PC-9 (cell line): ENCODE results near the gene PARM1. TPM values are rescaled to one million over a fixed set of nuclear protein-coding genes. Genes with fewer than 3 reads are reported as not detected.

ENCODE experiments used
- BruUV-seq: library from RNA; stranded (reverse); fragments of 400-500 nt; replicated peaks from 2 replicates; lab custom pipeline; 2021; lab: Mats Ljungman, UMichigan
- CTCF ChIA-PET: fragments of 300-600 bp; sonication (Branson Sonifier 250); formaldehyde crosslinking; loops from one replicate; lab custom pipeline; 2022; ENCODE audit warnings: antibody characterized with exemption; lab: Charles Lee
- POLR2A ChIA-PET: fragments of 300-600 bp; sonication (Branson Sonifier 250); formaldehyde crosslinking; loops from one replicate; lab custom pipeline; 2022; ENCODE audit warnings: antibody characterized with exemption; ENCODE audit not compliant: unreplicated experiment; lab: Charles Lee
- DNase-seq, 2 experiments: peaks; one replicate each; pipeline versions ENCODE4 v3.0.0 to v3.0.0-alpha.2; 2015 to 2022; ENCODE audit warnings: mixed read lengths in 1 of 2
- H2AFZ ChIP-seq: fragments of 200-600 bp; sonication (generic); 2 replicates; pipeline ENCODE4 v1.8.1; 2017; ENCODE audit warnings: antibody characterized with exemption
- H3F3A ChIP-seq: fragments of 200-600 bp; sonication (generic); 2 replicates; pipeline ENCODE4 v1.8.1; 2017; ENCODE audit warnings: antibody characterized with exemption, mild to moderate bottlenecking, low read depth; ENCODE audit not compliant: insufficient read depth
- H3K27ac ChIP-seq: fragments of 200-600 bp; sonication (generic); 2 replicates; pipeline ENCODE4 v1.6.1; 2016; ENCODE audit warnings: mixed run types
- H3K27me3 ChIP-seq: fragments of 200-600 bp; sonication (generic); 2 replicates; pipeline ENCODE4 v1.6.1; 2016; ENCODE audit warnings: low read depth, mixed run types; ENCODE audit not compliant: insufficient read depth
- H3K36me3 ChIP-seq: fragments of 200-600 bp; sonication (generic); 2 replicates; pipeline ENCODE4 v1.6.1; 2016; ENCODE audit warnings: low read depth, mixed run types
- H3K4me1 ChIP-seq: fragments of 200-600 bp; sonication (generic); replicated peaks from 2 replicates; pipeline ENCODE4 v1.6.1; 2016; ENCODE audit warnings: mixed run types; ENCODE audit not compliant: insufficient read depth
- H3K4me2 ChIP-seq: fragments of 200-600 bp; sonication (generic); 2 replicates; pipeline ENCODE4 v1.6.1; 2017; ENCODE audit warnings: mixed run types
- H3K4me3 ChIP-seq: fragments of 200-600 bp; sonication (generic); 2 replicates; pipeline ENCODE4 v1.6.1; 2016; ENCODE audit warnings: mixed run types
- H3K79me2 ChIP-seq: fragments of 200-600 bp; sonication (generic); 2 replicates; pipeline ENCODE4 v1.6.1; 2017; ENCODE audit warnings: low read depth, mixed run types
- H3K9me2 ChIP-seq: fragments of 200-600 bp; sonication (generic); 2 replicates; pipeline ENCODE4 v1.8.1; 2017; ENCODE audit warnings: mild to moderate bottlenecking; ENCODE audit not compliant: insufficient read depth
- H3K9me3 ChIP-seq: fragments of 200-600 bp; sonication (generic); 2 replicates; pipeline ENCODE4 v1.8.1; 2016; ENCODE audit warnings: low read depth; ENCODE audit not compliant: insufficient read depth
- H4K20me1 ChIP-seq: fragments of 200-600 bp; sonication (generic); 2 replicates; pipeline ENCODE4 v1.8.1; 2017; ENCODE audit not compliant: insufficient read depth
- EZH2 ChIP-seq: fragments of 200-600 bp; sonication (generic); IDR thresholded peaks from 2 replicates; pipeline ENCODE4 v1.8.0; 2017; ENCODE audit warnings: antibody characterized with exemption, low read depth
- intact Hi-C: fragments of 100-400 bp; cut with micrococcal nuclease; formaldehyde crosslinking; loops from one replicate; pipeline ENCODE4 v1.10.0; 2022; ENCODE audit not compliant: unreplicated experiment
- total RNA-seq: library from RNA; stranded (reverse); gene quantifications from 2 replicates; pipeline ENCODE4 v1.2.3, GENCODE V29; 2021
- TF ChIP-seq, protein P1 (sequence below): fragments of 200-600 bp; sonication (generic); conservative IDR thresholded peaks from 2 replicates; pipeline ENCODE4 v1.6.1; 2017; ENCODE audit warnings: mixed run types, antibody characterized with exemption, mild to moderate bottlenecking, moderate library complexity

The PARM1 gene
- total RNA-seq, 1 experiment from 2014 or later = 0.44 TPM

DNA sequence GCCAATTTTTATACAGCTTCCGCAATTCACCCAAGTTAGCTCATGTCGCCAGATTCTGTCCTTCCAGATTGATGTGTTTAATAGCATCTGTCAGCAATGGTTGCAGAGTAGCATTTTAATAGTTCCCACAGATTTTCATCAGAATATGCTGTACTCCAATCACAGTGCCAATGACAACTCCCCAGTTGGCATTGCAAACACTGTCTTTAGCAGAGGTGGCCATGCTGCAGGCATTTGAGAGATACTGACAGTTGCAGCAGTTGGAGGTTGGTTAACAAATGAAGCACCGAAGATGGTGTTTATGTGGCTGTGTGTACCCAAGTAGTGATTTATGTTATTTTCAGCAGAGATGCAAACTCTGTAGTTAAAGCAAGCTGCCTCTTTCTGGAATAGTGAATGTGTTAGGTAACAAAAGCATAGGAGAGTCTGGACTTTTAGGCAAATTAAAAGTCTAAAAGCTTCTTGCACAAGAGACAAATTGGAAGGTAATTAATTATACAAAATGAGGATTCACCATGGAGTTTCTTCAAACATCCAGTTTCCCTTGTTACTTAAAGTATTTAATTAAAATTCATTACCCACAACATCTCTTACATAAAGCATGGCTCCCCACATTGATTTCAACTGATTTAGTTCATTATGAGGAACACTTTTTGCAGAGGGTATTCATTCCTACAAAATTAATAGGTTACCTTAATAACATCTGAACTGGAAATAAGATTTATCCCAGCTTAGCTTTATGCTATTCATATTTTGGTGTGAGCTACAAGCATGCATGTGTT is 65.2 kb downstream of the PARM1 start:
- Histone ChIP-seq H3K27ac (no peak overlapping the region), H3K9me3 (no peaks in the 10 kb centered on the region), H4K20me1 (no peaks in the 10 kb centered on the region), H3K9me2 (no peaks in the 10 kb centered on the region), H3K4me2 (no peak overlapping the region), H2AFZ (no peak overlapping the region), H3K4me1 (no peaks in the 10 kb centered on the region), H3K36me3 (no peaks in the 10 kb centered on the region), H3K79me2 (no peaks in the 10 kb centered on the region), H3F3A (no peaks in the 10 kb centered on the region), H3K27me3 (no peaks in the 10 kb centered on the region), H3K4me3 (no peak overlapping the region)
- CTCF ChIA-PET = no interaction called here
- intact Hi-C loops = no loop called here
- TF ChIP-seq EZH2 = no peak
- TF ChIP-seq, protein P1, sequence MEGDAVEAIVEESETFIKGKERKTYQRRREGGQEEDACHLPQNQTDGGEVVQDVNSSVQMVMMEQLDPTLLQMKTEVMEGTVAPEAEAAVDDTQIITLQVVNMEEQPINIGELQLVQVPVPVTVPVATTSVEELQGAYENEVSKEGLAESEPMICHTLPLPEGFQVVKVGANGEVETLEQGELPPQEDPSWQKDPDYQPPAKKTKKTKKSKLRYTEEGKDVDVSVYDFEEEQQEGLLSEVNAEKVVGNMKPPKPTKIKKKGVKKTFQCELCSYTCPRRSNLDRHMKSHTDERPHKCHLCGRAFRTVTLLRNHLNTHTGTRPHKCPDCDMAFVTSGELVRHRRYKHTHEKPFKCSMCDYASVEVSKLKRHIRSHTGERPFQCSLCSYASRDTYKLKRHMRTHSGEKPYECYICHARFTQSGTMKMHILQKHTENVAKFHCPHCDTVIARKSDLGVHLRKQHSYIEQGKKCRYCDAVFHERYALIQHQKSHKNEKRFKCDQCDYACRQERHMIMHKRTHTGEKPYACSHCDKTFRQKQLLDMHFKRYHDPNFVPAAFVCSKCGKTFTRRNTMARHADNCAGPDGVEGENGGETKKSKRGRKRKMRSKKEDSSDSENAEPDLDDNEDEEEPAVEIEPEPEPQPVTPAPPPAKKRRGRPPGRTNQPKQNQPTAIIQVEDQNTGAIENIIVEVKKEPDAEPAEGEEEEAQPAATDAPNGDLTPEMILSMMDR = no peak
- POLR2A ChIA-PET = no interaction called here
- BruUV-seq = no TSS peak
- DNase-seq = no peak

DNA sequence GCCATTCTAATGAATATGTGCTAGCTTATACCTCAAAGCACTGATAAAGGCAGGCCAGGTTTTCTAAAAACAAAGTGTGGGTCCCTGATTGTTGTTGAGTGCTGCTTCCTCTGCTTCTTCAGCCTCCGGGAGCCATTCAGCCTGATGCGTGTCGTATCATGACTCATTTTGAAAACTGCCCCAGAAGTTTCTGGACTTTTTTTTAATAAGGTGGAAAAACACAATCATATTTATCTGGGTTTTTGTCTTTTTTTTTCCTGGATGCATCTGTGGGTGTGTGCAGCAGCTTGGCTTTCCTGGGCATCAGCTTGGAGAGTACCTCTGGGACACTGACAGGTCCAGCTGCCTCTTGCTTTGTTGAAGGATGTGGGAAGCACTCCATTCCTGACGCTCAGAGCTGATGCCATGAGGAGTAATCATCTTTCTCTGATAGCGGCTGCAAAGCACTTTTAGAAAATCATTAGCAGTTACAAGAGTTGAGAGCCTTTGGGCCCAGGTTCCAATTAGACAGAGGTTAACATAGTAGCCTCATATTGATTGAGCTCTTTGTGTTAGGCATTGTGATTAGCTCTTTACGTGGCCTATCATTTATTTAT is 66.9 kb downstream of the PARM1 start:
- Histone ChIP-seq H3F3A (no peaks in the 10 kb centered on the region), H2AFZ (no peak overlapping the region), H4K20me1 (no peaks in the 10 kb centered on the region), H3K4me3 (no peak overlapping the region), H3K9me2 (no peaks in the 10 kb centered on the region), H3K79me2 (no peaks in the 10 kb centered on the region), H3K27me3 (no peaks in the 10 kb centered on the region), H3K9me3 (no peaks in the 10 kb centered on the region), H3K4me2 (no peak overlapping the region), H3K27ac (no peak overlapping the region), H3K36me3 (no peaks in the 10 kb centered on the region), H3K4me1 (peaks cover 6% of the 10 kb centered on the region; the same call in 1 of the 2 replicates)
- ChIA-PET POLR2A (no interaction called here), CTCF (no interaction called here)
- BruUV-seq = no TSS peak
- no peak for DNase-seq
- intact Hi-C loops = no loop called here
- TF ChIP-seq EZH2 = no peak
- TF ChIP-seq, protein P1 = no peak

DNA sequence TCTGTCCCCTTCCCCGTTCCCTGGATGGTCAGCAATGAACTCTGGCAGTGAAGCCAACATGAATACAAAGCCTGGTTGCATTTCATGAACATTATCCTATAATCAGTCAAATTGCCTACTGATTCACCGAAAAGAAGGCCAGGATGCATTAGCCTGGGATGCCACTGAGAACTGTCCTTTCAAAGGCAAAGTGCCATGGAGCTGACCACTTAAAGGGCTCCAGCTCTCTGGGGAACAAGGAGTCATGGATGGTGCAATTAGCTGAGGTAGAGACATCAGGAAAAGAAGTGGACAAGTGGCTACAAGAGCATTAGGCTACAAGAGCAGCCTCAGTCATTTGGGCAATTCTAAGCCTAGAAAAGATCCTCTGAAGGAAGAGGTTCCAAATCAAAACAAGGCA is 69.0 kb downstream of the PARM1 start:
- ChIA-PET CTCF (no interaction called here), POLR2A (no interaction called here)
- BruUV-seq = no TSS peak
- Histone ChIP-seq H3K9me3 (no peaks in the 10 kb centered on the region), H3F3A (no peaks in the 10 kb centered on the region), H3K79me2 (no peaks in the 10 kb centered on the region), H2AFZ (no peak overlapping the region), H3K4me2 (no peak overlapping the region), H3K4me3 (no peak overlapping the region), H3K4me1 (peaks cover 6% of the 10 kb centered on the region; the same call in 1 of the 2 replicates), H3K9me2 (no peaks in the 10 kb centered on the region), H3K27ac (no peak overlapping the region), H3K36me3 (no peaks in the 10 kb centered on the region), H3K27me3 (no peaks in the 10 kb centered on the region), H4K20me1 (no peaks in the 10 kb centered on the region)
- TF ChIP-seq, protein P1 = no peak
- no peak for TF ChIP-seq EZH2
- intact Hi-C loops = no loop called here
- no peak for DNase-seq
